NCI-H748 (cell line): ENCODE data around the gene NKX2-1.
A peak's percentile ranks its signal among the peaks of the same experiment; 100 is the strongest.
"Not testable (repeated sequence)": the region's sequence is repeated elsewhere in the genome, so short reads cannot be mapped to it uniquely, and the experiment has no call there.

ENCODE experiments used
- DNase-seq: peaks from one replicate; lab custom pipeline; 2025; ENCODE audit not compliant: unreplicated experiment; lab: John Stamatoyannopoulos, UW

The NKX2-1 gene

DNA sequence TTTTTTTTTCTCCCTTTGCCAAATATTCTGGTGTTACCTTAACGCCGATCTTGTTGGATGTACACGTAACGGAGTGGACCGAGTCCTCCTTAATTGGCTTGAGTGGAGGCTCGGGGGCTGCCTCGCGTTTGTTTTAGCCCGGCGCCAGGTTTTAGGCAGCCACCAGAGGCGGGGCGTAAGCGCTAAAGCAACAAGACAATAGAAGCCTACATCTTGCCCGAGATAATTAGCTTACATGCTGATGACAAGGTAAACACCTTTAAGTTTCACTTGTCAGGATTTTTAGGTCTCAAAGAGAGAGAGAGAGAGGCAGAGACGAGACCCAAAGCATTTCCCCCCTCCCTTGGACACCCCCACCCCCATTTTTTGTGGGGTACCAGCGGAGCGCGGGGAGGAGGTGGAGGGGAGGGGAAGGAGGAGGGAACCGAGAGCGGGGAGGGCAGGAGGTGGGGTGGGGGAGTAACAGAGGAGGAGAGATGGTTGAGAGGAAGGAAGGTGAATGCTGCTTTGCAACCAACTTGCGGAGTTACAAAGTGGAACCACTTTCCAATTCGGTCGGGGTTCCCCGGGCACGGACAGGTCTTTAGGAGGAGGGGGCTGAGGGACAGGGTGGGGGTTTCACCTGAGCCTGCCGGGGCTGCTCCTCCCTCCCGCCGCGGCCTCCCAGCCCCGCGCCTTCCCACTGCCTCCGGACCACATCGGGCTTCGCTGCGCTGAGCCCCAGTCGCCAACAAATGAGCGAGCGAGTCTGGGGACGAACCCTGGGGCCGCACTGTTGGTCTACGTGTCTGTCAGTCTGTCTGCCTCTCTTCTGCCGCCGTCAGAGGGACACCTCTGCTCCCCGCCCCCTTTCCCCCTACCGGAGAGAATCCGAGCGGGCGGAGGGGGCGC lies at the start of gene NKX2-1:
Gene NKX2-1, minus strand, starts transcription at position 802 of the 891 bp plus-strand sequence. Its CDS starts 103 bp downstream, at position 699.
- peak; percentile 94 for DNase-seq

DNA sequence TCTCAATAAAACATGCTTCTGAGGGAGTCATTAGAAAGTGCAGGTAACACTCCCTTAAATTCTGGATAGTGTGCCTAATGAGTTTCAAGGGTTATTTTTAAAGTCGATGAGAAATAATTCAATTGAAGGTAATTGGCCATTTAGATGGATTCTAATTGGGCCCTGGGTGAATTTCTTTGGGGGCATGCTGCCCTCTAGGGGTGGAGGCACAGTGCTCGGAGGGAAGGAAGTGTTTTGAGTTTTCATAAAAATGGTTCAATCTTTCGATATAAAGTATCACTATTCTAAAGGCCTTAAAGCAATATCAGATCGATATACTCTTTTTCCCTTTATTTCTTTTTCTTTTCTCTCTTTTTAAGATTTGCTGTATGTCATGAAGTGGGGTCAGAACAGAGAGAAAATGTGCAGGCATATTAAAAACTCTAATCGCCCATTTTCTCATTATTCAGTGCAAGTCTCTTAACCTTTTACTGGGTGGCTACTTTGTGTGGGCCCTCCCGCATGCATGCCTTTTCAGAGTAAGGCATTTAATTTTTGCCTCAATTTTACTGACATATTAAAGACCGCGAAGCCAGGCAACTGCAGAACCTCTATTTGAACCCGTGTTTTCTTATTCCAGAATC lies 36.9 kb upstream of the NKX2-1 start:
- peak; percentile 71 for DNase-seq

DNA sequence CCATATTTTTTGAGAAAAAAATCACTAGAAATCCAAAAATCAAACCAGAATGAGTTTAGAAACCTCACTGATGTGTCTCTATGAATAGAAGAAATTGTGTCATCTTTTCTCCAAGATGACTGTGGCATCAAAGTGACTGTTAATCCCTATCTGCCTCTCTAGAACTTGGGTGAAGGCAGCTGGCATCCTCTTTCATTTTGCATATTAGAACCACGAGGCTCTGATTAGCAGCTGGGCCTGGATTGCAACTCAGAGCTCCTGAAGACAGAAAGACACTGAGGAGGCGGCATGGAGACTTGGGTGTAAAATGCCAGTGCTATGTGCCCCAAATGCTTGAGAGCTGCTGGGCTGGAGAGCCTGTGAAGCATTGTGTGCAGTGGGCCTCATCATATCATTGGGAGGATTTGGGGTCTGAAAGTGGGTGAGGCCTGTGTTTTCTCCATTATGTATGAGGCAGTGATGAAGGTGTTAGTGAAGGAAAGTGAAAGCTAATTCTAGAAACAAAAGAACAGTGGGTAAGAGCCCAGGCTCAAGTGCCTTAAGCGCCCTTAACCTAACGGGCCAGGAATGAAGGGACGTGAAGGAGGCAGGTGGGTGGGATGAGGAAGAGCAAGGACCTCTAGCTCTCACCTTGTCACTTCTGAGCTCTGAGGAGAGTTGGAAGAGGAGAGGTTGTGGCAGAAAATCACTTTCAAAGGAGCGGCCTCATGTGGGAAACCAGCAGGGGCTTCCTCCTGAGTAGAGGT lies 36.1 kb upstream of the NKX2-1 start:
- no peak for DNase-seq

DNA sequence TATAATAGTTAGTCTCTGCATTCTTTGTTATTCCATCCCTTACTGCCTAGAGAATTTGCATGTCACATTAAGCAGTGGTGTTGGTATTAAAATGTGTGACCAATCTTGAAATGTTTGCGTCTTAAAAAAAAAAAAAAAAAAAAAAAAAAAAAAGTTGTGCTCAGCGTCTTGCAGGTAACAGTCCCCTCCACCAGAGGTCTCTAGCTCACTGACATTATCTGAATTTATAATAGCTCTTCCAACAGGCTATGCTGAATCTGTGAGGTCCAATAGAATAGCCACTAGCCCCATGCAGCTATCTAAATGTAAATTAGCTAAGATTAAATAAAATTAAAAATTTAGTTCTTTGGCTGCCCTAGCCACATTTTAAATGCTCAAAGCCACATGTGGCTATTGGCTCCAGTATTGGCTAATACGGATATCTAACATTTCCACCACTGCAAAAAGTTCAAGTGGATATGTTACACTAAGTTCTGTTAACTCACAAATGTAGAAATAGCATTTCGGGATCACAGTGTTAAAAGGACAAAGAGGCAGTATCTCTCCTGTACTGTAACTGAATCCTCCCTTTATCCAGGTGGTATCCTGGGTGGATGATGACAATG lies 33.7 kb upstream of the NKX2-1 start:
- peak; percentile 54 for DNase-seq

DNA sequence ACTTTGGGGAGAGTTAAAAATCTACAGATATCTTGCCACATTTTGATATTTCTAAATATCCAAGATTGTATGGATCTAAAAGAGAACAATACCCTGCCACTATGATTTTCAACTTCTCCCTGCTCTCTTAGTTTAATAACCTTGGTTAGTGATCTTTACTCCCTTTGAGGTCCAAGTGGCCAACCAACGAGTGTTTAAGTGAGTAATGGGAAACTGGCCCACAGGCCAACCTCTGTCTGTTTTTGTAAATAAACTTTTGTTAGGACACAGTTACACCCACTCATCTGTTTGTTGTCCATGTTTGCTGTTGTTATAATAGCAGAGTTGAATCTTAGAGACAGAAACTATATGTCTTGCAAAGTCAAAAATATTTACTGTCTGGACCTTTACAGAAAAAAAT lies 30.9 kb upstream of the NKX2-1 start:
- no peak for DNase-seq

DNA sequence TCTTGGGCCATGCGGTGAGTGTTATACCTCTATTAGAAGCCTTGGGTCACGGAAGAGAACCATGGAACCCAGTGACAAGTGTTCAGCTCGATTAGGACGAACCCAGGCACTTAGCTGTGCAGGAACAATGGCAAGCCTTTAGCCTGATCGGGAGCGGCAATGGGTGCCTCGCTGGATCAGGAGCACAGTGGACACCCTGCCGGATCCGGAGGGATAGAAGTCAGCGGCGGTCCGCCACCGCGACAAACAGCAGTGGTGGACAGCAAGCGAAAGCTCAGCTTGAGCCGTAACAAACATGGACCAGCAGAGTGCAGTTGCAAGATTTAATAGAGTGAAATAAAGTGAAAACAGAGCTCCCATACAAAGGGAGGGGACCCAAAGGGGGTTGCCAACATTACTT lies 24.2 kb upstream of the NKX2-1 start:
- not testable (repeated sequence) for DNase-seq

DNA sequence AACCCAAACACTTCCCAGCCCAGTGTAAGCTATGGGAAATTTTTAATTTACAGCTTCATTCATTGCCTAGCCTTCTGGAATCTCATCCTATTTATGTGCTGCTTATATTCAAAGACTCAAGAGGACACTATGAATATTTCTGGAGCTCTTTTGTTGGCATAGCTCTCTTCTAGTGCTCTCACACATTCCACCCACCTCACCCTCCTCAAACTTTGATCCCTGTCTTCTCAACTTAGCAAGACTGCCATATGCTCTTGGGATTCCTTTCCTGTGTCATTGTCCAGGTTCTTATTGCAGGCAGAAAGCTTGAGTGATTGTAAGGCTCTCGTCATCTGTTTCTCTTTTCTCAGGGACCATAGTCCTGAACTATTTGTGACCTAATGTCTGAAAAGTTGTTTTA lies 18.0 kb upstream of the NKX2-1 start:
- DNase-seq, result no peak

DNA sequence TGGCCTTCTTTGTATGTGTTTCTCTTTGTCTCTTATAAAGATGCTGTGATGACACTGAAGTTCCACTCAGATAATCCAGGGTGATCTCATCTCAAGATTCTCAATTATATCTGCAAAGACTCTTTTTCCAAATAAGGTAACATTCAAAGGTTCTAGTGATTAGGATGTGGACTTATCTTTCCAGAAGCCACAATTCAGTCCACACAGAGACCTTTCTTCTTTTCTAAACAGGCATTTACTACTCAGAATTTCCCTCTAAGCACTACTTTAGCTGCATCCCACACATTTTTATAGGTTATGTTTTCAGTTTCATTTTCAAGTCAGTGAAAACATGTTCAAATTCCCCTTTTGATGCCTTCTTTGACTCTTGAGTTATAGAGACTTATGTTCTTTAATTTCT lies 9.0 kb upstream of the NKX2-1 start:
- no peak for DNase-seq

DNA sequence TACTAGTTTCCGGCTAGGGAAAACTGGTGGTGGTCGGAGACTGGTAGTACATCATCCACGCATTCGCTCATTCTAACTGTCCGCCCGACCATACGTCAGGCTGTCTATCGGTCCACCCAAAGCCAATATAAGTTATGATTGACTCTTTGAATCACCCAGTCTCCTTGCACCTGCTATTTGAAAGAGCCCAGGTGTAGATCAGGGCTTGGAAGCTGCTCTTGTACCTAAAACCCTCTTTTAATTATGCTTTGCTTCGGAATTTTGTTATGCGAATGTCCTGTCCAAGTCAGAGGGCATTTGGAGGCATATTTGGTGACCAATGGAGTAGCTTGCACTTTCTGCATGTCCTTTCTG lies 5.7 kb upstream of the NKX2-1 start:
- no peak for DNase-seq

DNA sequence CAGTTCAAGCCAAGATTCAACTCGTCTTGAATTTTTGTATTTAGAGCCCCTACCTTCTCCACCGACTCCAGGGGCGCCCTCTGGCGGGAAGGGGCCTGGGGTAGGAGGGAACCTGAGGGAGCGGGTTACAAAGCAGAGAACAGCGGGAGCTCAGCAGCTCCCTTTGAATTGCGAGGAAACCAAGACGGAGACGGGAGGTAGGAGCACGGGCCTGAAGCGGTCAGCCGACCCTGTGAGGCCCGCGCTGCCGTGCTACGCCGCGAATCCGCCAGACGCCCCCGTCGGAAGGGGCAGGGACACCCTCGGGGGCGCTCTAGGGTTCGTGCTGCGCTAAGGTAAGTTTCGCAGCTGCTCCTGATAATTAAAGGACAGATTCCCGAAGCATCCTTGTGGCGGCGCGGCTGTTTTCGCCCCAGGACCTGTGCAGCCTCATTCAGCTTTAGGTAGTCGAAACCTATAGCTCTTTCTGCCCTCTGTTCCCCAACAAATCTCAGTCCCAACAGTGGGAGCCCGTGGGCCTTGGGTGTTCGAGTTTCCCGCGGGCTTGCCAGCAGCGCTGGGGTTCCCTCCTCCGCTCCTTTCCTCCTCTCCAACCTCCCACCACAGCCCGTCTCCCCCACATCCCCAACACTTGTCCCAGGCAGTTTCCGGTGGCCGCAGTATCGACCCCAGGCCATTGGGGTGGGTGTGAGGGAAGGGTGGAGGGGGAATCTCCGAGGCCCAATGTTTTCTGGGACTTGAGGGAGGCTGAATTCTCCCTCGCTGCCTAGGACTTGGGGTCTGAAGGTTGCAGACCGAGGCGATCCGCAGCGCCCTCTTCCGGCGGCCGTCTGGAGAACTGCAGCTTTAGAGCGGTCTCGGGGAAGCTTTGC lies 5.1 kb upstream of the NKX2-1 start:
- peak; percentile 81 for DNase-seq

DNA sequence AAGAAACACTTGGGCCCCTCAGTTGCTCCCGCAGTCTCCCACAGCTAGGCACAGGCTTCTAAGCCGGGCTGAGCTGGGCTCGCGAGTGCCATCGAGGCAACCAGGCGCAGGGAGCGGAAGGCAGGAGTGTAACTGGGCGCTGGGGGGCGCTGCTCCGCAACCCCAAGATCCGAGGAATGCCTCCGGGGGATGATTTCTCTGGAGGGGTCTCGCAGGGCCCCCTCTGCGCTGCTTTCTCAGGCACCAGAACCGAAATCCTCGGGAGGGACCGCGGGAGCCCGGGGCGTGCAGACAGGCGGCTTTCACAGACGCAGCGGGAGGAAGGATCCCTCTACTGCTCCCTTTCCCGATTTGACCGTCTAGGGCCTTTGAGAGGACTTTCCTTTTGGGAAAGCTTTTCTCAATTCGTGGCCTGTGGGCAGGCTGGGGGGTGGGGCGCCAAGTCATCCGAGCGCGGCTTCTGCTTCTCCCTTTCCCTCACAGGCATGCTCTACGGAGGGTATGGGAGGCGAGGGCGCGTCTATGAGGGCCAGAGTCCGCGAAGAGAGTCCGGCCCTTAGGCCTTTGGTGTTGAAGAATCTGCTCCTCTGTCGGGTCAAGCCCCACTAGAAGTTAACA lies 4.3 kb upstream of the NKX2-1 start:
- DNase-seq, result no peak

DNA sequence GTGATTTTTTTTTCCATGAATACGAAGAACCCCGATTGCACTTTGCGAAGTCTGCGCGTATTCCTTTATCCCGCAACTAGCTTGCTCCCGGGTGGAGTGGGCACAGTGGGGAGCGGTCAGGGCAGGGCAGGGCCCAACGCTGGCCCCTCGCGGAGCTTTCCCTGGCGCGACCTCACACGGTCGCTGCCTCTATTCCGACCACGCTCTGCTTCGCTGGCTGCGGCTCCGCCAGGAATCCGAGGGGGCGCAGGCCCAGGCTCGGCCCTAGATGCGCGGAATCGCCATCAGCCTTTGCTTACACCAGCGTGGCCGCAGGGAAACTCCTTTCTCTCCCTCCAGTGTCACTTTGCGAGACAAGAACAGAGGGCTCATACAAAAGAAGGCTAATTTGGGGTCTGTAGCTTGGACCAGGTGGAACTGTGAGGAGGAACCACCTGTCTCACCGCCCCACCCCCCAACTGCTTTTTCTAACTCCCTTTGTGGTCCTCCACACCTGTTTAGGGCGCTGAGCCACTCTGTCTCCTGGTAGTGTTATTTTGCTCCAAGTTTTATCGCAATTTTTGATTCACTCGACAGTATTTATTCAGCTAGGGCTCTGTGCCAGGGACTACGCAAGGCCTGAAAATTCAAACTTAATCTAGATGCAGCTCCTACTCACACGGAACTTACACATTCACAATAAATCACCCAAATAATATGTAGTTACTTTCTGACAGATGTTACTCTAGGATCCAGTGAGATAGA lies 3.1 kb upstream of the NKX2-1 start:
- peak; percentile 68 for DNase-seq

DNA sequence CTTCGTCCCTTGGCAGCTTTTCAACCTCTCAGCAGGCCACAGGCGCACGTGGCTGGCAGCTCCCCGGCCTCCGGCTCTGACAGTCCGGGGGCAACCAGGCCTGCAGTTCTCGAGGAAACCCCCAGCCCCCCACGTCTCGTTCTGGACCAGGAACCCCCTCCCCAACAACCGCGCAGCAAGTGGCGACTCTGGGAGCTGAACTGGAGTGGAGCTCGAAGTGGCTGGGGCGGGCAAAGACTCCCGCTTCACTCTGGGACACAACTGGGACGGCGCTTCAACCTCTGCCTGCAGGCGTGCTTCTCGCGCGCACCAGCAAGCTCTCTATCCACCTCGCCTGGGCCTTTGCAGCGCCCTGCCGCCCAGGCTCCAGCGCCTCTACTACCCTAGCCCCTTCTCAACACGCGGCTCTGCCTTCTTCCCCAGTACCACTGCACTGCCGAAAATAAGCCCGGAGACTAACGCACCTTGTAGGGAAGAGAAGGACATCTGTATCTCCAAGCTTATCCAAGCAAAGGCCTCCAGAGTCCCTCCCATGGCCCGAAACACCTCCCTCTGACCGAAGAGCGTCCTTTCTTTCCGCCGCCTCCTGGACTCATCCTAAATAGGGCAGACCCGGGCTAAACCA lies 2.4 kb upstream of the NKX2-1 start:
- DNase-seq, result no peak

DNA sequence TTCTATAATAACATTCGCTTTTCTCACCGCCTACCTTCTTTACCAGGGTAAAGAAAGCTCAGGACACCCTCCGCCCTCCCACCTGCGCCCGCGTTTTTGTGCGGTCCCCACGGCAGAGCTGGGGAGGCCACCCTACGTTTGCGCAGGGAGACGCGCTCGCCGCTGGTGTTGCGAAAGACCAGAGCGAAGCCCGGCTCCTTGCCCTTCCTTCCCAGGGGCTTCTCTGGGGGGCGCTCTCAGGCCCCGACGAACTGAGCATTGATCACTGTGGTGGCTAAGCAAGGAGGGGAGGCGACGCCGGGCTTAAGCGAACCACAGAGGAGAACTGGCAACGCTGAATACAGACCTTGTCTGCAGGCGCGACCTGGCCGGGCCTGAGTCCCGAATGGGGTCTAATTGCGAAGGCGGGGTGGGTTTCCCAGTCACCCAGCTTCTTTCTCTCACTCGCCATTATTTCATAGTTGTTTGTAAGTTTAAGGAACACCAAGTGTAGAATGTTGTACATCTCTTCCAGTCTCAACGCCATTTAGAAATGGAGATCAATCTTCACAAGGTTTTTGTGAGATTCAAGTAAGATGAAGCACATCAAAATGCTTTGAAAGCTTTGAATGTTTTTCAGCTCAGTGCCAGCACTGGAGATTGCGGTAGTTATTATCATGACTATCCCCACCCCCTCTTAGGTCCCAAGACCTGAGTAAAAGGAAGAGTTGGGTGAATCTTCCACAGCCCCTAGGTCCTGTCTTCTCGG lies 1.7 kb upstream of the NKX2-1 start:
- peak; percentile 13 for DNase-seq

DNA sequence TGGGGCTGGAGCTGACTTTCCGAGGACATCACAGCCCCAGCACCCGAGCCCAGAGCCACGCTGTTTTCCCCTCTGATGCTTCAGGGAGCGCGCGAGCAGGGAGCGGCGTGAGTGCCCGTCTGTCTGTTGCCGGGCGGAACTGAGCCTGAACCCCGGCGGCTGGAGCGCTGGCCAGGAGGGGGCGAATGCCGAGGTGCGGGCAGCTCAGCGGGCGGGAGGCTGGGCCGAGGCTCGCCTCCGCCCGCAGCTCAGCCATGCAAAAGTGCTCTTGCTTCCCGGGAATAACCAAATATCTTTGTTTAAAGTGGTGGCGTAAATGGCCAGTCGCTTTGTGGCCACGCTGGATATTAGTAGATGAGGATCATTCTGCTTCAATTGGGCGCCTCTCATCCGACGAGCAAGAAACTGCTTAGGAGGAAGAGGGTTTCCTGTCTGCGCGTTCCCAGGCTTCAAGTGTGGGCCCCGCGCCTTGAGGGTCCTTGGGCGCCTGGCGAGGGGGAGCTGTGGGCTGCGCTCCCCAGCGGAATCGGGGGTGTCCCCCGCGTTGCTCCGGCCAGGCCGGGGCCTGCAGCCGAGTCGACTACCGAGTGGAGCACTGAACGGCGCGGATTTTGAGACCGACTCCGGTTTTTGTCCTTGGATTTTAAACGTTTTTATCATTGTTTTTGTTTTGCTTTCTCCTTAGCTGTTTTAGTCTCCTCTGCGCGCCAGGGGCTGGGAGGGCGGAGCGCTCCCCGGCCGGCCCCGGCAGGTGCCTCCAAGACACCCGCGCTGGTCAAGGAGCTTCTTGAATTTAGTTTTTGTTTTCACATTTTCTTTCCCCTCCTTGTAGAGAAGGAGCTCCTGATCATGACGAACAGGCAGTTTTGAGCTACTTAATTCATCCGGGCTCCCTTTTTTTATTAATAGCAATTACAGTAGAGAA lies 831 bp upstream of the NKX2-1 start:
- peak; percentile 90 for DNase-seq

DNA sequence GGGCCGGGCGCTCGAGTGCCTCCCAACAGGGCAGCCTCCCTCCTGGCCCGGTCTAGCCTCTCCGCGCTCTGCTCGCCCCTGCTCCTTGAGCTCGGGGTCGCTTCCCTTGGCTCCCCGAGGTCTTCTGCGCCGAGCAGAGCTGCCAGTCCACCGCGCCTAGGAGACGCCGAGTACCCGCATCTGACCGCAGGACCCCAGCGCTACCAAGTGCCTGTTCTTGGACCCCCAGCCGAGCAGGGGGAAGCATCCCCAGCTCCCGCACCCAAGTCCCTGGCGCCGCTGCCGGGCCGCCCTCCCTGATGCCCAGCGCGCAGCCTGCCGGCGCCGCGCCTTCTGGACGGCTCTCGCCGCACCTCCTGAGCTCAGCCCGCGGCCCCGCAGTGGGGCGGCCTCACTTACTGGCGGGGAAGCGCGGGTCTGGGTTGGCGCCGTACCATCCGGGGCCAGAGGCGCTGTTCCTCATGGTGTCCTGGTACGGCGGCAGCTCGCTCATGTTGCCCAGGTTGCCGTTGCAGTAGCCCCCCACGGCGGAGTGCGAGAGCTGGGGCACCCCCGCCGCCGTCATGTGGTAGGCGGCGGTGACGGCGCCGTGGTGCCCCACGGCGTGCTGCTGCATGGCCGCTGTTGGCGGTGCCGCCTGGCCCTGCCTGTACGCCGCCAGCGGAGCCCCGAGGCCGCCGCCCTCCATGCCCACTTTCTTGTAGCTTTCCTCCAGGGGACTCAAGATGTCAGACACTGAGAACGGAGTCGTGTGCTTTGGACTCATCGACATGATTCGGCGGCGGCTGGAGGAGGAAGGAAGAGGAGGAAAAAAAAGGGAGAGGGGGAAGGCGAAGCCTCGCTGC lies 1.2 kb downstream of the NKX2-1 start:
- DNase-seq, result peak; percentile 74
